ENCODE measurements around the gene HECW1.

HECW1 gene

GRCh38 chr7:43083106-43083505 is 29.3 kb upstream of the HECW1 start:
- Histone ChIP-seq H3K9ac (ENCODE audit: low read depth in 1 of 2, low read length in 2 of 2) (no peak overlapping the region), H3K4me3 (ENCODE audit: low read depth in 1 of 2, low read length in 2 of 2) (no peak overlapping the region), H3K27me3 (ENCODE audit: control insufficient read depth in 1 of 2, insufficient read depth in 2 of 2, low read length in 2 of 2) (no peaks in the 10 kb centered on the region), H3K27ac (ENCODE audit: low read depth, low read length) (no peak overlapping the region), H3K4me1 (ENCODE audit: control insufficient read depth in 1 of 2, insufficient read depth in 2 of 2, low read length in 2 of 2) (no peaks in the 10 kb centered on the region), H3K36me3 (ENCODE audit: control insufficient read depth in 1 of 2, insufficient read depth in 2 of 2, low read length in 2 of 2) (no peaks in the 10 kb centered on the region), H3K9me3 (ENCODE audit: control insufficient read depth in 1 of 2, low read length in 2 of 2) (no peaks in the 10 kb centered on the region)

GRCh38 chr7:43085017-43085416 is 27.4 kb upstream of the HECW1 start:
- Histone ChIP-seq H3K4me3 (ENCODE audit: low read depth in 1 of 2, low read length in 2 of 2) (no peak overlapping the region), H3K4me1 (ENCODE audit: control insufficient read depth in 1 of 2, insufficient read depth in 2 of 2, low read length in 2 of 2) (no peaks in the 10 kb centered on the region), H3K9me3 (ENCODE audit: control insufficient read depth in 1 of 2, low read length in 2 of 2) (no peaks in the 10 kb centered on the region), H3K36me3 (ENCODE audit: control insufficient read depth in 1 of 2, insufficient read depth in 2 of 2, low read length in 2 of 2) (no peaks in the 10 kb centered on the region), H3K27ac (ENCODE audit: low read depth, low read length) (no peak overlapping the region), H3K9ac (ENCODE audit: low read depth in 1 of 2, low read length in 2 of 2) (no peak overlapping the region), H3K27me3 (ENCODE audit: control insufficient read depth in 1 of 2, insufficient read depth in 2 of 2, low read length in 2 of 2) (no peaks in the 10 kb centered on the region)

DNA sequence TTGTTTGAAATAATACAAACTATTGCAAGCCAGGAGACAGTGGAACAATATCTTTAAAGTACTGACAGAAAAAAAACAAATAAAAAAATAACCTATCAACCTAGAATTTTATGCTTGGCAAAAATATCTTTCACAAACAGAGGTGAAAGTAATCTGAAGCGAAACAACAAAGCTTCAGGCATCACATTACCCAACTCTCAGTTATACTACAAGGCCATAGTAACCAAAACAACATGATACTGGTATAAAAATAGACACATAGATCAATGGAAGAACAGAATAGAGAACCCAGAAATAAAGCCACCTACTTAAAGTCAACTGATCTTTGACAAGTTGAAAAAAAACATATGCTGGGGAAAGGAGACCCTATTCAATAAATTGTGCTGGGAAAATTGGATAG is 26.5 kb upstream of the HECW1 start:
- H3K27ac ChIP-seq (ENCODE audit: low read depth, low read length): no peak overlapping the region
- H3K36me3 ChIP-seq (ENCODE audit: control insufficient read depth in 1 of 2, insufficient read depth in 2 of 2, low read length in 2 of 2): no peaks in the 10 kb centered on the region
- H3K4me1 ChIP-seq (ENCODE audit: control insufficient read depth in 1 of 2, insufficient read depth in 2 of 2, low read length in 2 of 2): no peaks in the 10 kb centered on the region
- no peak overlapping the region for H3K9ac ChIP-seq (ENCODE audit: low read depth in 1 of 2, low read length in 2 of 2)
- no peaks in the 10 kb centered on the region for H3K9me3 ChIP-seq (ENCODE audit: control insufficient read depth in 1 of 2, low read length in 2 of 2)
- no peaks in the 10 kb centered on the region for H3K27me3 ChIP-seq (ENCODE audit: control insufficient read depth in 1 of 2, insufficient read depth in 2 of 2, low read length in 2 of 2)
- H3K4me3 ChIP-seq (ENCODE audit: low read depth in 1 of 2, low read length in 2 of 2): no peak overlapping the region

DNA sequence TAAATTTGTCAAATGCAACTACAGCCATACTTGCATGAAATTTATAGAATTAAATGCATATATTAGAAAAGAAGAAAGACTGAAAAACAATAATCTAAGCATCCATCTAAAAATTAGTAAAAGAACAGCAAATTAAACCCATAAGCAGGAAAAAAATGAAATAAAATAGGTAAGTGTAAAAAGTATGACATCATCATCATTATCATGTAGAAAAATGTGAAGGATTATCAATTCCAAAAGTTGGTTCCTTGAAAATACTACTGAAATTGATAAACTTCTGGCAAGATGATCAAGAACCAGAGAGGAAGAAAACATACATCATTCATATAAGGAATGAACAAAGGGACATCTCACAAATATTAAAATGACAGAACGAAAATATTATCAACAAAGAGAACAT is 19.6 kb upstream of the HECW1 start:
- Histone ChIP-seq H3K27me3 (ENCODE audit: control insufficient read depth in 1 of 2, insufficient read depth in 2 of 2, low read length in 2 of 2) (no peaks in the 10 kb centered on the region), H3K4me1 (ENCODE audit: control insufficient read depth in 1 of 2, insufficient read depth in 2 of 2, low read length in 2 of 2) (no peaks in the 10 kb centered on the region), H3K4me3 (ENCODE audit: low read depth in 1 of 2, low read length in 2 of 2) (no peak overlapping the region), H3K9ac (ENCODE audit: low read depth in 1 of 2, low read length in 2 of 2) (no peak overlapping the region), H3K36me3 (ENCODE audit: control insufficient read depth in 1 of 2, insufficient read depth in 2 of 2, low read length in 2 of 2) (no peaks in the 10 kb centered on the region), H3K27ac (ENCODE audit: low read depth, low read length) (no peak overlapping the region), H3K9me3 (ENCODE audit: control insufficient read depth in 1 of 2, low read length in 2 of 2) (no peaks in the 10 kb centered on the region)

DNA sequence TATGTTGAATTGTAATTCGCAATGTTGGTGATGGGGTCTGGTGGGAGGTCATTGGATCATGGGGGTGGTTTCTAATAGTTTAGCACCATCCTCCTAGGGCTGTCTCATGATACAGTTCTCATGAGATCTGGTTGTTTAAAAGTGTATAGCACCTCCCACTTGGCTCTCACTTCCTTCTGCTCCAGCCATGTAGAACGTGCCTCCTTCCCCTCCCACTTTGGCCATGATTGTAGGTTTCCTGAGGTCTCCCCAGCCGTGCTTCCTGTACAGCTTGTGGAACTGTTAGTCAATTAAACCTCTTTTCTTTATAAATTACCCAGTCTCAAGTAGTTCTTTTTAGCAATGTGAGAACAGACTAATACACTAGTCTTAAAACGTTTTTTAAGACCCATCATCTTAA is 15.6 kb upstream of the HECW1 start:
- Histone ChIP-seq H3K36me3 (ENCODE audit: control insufficient read depth in 1 of 2, insufficient read depth in 2 of 2, low read length in 2 of 2) (no peaks in the 10 kb centered on the region), H3K9me3 (ENCODE audit: control insufficient read depth in 1 of 2, low read length in 2 of 2) (no peaks in the 10 kb centered on the region), H3K9ac (ENCODE audit: low read depth in 1 of 2, low read length in 2 of 2) (no peak overlapping the region), H3K27me3 (ENCODE audit: control insufficient read depth in 1 of 2, insufficient read depth in 2 of 2, low read length in 2 of 2) (no peaks in the 10 kb centered on the region), H3K4me3 (ENCODE audit: low read depth in 1 of 2, low read length in 2 of 2) (no peak overlapping the region), H3K4me1 (ENCODE audit: control insufficient read depth in 1 of 2, insufficient read depth in 2 of 2, low read length in 2 of 2) (no peaks in the 10 kb centered on the region), H3K27ac (ENCODE audit: low read depth, low read length) (no peak overlapping the region)

DNA sequence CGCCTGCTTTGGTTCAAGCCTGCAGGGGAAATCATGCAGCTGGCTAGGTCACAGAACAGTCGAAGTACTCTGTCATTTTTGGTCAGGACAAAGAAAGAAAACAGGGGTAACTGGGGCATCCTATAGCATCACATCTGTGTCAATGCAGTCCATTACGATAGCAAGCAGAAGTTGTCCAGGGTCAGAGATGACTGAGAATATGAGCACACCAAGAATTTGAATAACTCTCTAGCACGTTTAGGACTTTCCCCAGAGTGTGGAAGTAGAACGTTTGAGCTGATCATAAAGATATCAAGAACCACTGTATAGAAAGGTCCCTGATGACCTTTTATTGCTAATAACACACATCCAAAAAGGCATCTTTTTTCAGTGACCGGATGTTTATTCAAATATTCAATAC is 12.7 kb upstream of the HECW1 start:
- Histone ChIP-seq H3K36me3 (ENCODE audit: control insufficient read depth in 1 of 2, insufficient read depth in 2 of 2, low read length in 2 of 2) (no peaks in the 10 kb centered on the region), H3K27ac (ENCODE audit: low read depth, low read length) (no peak overlapping the region), H3K9me3 (ENCODE audit: control insufficient read depth in 1 of 2, low read length in 2 of 2) (no peaks in the 10 kb centered on the region), H3K4me3 (ENCODE audit: low read depth in 1 of 2, low read length in 2 of 2) (no peak overlapping the region), H3K9ac (ENCODE audit: low read depth in 1 of 2, low read length in 2 of 2) (no peak overlapping the region), H3K27me3 (ENCODE audit: control insufficient read depth in 1 of 2, insufficient read depth in 2 of 2, low read length in 2 of 2) (no peaks in the 10 kb centered on the region), H3K4me1 (ENCODE audit: control insufficient read depth in 1 of 2, insufficient read depth in 2 of 2, low read length in 2 of 2) (no peaks in the 10 kb centered on the region)

GRCh38 chr7:43104874-43105520 is 7.5 kb upstream of the HECW1 start:
- H3K9ac ChIP-seq (ENCODE audit: low read depth in 1 of 2, low read length in 2 of 2): no peak overlapping the region
- H3K36me3 ChIP-seq (ENCODE audit: control insufficient read depth in 1 of 2, insufficient read depth in 2 of 2, low read length in 2 of 2): no peaks in the 10 kb centered on the region

GRCh38 chr7:43105521-43106120 is 6.8 kb upstream of the HECW1 start:
- Histone ChIP-seq H3K27me3 (ENCODE audit: control insufficient read depth in 1 of 2, insufficient read depth in 2 of 2, low read length in 2 of 2) (peaks cover 0 to 8% of the 10 kb centered on the region in 2 donors), H3K4me3 (ENCODE audit: low read depth in 1 of 2, low read length in 2 of 2) (no peak overlapping the region), H3K9me3 (ENCODE audit: control insufficient read depth in 1 of 2, low read length in 2 of 2) (no peaks in the 10 kb centered on the region), H3K4me1 (ENCODE audit: control insufficient read depth in 1 of 2, insufficient read depth in 2 of 2, low read length in 2 of 2) (no peaks in the 10 kb centered on the region), H3K9ac (ENCODE audit: low read depth in 1 of 2, low read length in 2 of 2) (no peak overlapping the region), H3K36me3 (ENCODE audit: control insufficient read depth in 1 of 2, insufficient read depth in 2 of 2, low read length in 2 of 2) (no peaks in the 10 kb centered on the region), H3K27ac (ENCODE audit: low read depth, low read length) (no peak overlapping the region)

More at GRCh38 chr7:43104874-43105520, 7.5 kb upstream of the HECW1 start:
- Histone ChIP-seq H3K4me1 (ENCODE audit: control insufficient read depth in 1 of 2, insufficient read depth in 2 of 2, low read length in 2 of 2) (no peaks in the 10 kb centered on the region), H3K27ac (ENCODE audit: low read depth, low read length) (no peak overlapping the region), H3K27me3 (ENCODE audit: control insufficient read depth in 1 of 2, insufficient read depth in 2 of 2, low read length in 2 of 2) (peaks cover 0 to 8% of the 10 kb centered on the region in 2 donors), H3K4me3 (ENCODE audit: low read depth in 1 of 2, low read length in 2 of 2) (no peak overlapping the region), H3K9me3 (ENCODE audit: control insufficient read depth in 1 of 2, low read length in 2 of 2) (no peaks in the 10 kb centered on the region)

DNA sequence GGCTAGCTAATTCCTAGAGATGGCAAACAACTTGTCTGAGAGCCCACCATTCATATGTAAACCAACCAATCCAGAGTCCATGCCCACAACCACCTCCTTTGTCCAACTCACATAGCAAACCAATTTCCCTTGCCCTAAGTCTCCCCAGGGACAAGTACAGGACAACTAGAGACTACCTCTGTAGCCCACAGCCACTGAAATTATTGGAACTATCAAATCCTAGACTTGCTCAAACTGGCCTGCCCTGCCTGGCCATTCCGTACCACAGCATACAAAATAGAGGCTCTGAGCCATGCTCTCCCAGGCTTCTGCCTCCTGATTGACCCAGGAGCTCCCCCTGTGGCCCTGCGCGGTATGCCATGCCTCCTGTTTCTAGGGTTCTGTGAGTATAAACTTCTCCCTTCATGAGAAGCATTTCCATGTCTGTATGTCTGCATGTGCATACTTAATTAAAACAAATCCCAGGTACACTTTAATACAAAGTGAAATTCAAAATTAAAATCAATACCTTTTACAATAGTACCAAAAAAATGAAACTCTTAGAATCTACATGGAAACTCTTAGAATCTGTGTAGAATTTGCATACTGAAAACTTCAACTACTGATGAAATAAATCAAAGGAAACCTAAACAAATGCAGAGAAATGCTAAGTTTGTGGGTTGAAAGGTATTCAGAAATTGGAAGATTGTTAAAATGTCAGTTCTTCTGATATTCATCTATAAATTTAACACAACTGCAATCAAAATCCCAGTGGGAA is 4.0 kb upstream of the HECW1 start:
- H3K9me3 ChIP-seq (ENCODE audit: control insufficient read depth in 1 of 2, low read length in 2 of 2): no peaks in the 10 kb centered on the region
- H3K4me1 ChIP-seq (ENCODE audit: control insufficient read depth in 1 of 2, insufficient read depth in 2 of 2, low read length in 2 of 2): no peaks in the 10 kb centered on the region
- no peak overlapping the region for H3K9ac ChIP-seq (ENCODE audit: low read depth in 1 of 2, low read length in 2 of 2)
- no peak overlapping the region for H3K27ac ChIP-seq (ENCODE audit: low read depth, low read length)
- H3K36me3 ChIP-seq (ENCODE audit: control insufficient read depth in 1 of 2, insufficient read depth in 2 of 2, low read length in 2 of 2): no peaks in the 10 kb centered on the region
- peaks cover 17 to 27% of the 10 kb centered on the region in 2 donors for H3K27me3 ChIP-seq (ENCODE audit: control insufficient read depth in 1 of 2, insufficient read depth in 2 of 2, low read length in 2 of 2)
- H3K4me3 ChIP-seq (ENCODE audit: low read depth in 1 of 2, low read length in 2 of 2): no peak overlapping the region

DNA sequence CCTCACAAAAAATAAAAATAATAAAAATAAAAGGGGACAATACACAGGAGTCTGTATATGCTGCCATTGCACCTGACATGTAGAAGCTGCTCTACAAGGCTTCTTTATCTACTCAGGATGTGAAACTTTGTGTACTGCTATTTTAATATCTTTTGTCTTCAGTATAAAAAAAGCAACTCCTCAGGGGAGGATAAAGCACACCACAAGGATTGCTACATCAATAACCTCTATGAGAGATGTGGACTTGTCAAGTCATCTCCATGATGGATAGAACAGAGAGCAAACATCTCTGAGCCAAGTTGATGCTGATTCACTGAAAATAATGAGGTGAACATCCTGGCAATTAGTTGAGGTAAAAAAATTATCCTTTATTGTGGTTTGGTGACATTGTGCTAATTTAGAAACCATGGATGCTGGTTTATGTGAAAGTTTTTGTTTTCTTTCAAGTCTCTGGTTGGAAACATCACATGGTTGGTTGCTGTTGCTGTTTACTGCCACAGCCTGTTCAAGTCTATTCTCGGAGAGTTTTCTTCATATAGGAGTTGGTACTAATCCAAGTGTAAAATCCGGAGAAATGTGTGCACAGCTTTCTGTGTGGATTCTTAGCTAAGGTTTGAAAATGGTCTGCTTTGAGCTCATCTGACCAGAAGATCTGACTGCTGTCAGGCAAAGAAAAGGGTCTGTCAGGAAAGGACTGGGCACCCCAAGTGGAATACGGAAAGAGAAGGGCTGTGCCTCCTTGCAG is 1.5 kb upstream of the HECW1 start:
- Histone ChIP-seq H3K27me3 (ENCODE audit: control insufficient read depth in 1 of 2, insufficient read depth in 2 of 2, low read length in 2 of 2) (peaks cover 33 to 52% of the 10 kb centered on the region in 2 donors), H3K36me3 (ENCODE audit: control insufficient read depth in 1 of 2, insufficient read depth in 2 of 2, low read length in 2 of 2) (no peaks in the 10 kb centered on the region), H3K9ac (ENCODE audit: low read depth in 1 of 2, low read length in 2 of 2) (no peak overlapping the region), H3K4me1 (ENCODE audit: control insufficient read depth in 1 of 2, insufficient read depth in 2 of 2, low read length in 2 of 2) (no peaks in the 10 kb centered on the region), H3K9me3 (ENCODE audit: control insufficient read depth in 1 of 2, low read length in 2 of 2) (no peaks in the 10 kb centered on the region), H3K4me3 (ENCODE audit: low read depth in 1 of 2, low read length in 2 of 2) (no peak overlapping the region), H3K27ac (ENCODE audit: low read depth, low read length) (no peak overlapping the region)

Measured in duodenal mucosa (tissue), 2 donors.